Measurements from ENCODE around the gene SLC35A4.

The SLC35A4 gene

DNA sequence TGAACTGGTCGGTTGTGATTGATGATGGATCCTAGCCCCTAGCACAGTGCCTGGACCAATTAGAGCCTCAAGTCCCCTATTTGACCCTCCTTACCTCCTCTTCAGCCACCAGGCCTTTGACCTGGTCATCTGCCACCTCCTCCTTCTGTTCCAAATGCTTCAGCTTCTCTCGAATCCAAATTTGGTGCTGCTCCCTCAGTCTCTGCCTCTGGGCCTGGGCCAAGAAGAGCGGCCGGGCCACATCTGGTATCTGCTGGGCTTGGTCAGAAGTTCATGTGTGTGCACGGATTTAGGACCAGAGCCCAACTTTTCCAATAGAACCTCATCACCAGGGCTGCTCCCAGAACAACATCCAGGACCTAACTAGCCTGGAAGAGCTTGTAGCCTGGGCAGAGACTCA is 6.5 kb downstream of the SLC35A4 start:
- no peaks in the 10 kb centered on the region for H3K36me3 ChIP-seq (ENCODE audit: low read length)
- H2AFZ ChIP-seq (ENCODE audit: low read depth, low read length, severe bottlenecking) = no peak overlapping the region
- H3F3A ChIP-seq (ENCODE audit: insufficient read depth) = no peaks in the 10 kb centered on the region
- no peak overlapping the region for H3K27ac ChIP-seq (ENCODE audit: low read depth, low read length)
- H3K9ac ChIP-seq (ENCODE audit: low read length) = no peak overlapping the region
- no peak overlapping the region for H3K4me2 ChIP-seq (ENCODE audit: low read depth, low read length, poor library complexity, severe bottlenecking)
- H4K20me1 ChIP-seq (ENCODE audit: low read depth, low read length) = no peaks in the 10 kb centered on the region
- H3K79me2 ChIP-seq (ENCODE audit: insufficient read depth, low read length) = peaks cover 2% of the 10 kb centered on the region; the same call in 1 of the 2 replicates
- H3K27me3 ChIP-seq (ENCODE audit: low read length) = no peaks in the 10 kb centered on the region
- H3K9me2 ChIP-seq (replicated peaks; ENCODE audit: insufficient read depth, low read length) = no peaks in the 10 kb centered on the region
- no peak overlapping the region for H3K4me3 ChIP-seq (ENCODE audit: insufficient read depth, low read length, poor library complexity, severe bottlenecking)
- no peaks in the 10 kb centered on the region for H3K9me3 ChIP-seq (ENCODE audit: insufficient read depth, low read length)
- no peak for TF ChIP-seq EZH2phosphoT487 (conservative IDR thresholded peaks at IDR 0.05; ENCODE audit: low read length)
- TF ChIP-seq, protein P1, sequence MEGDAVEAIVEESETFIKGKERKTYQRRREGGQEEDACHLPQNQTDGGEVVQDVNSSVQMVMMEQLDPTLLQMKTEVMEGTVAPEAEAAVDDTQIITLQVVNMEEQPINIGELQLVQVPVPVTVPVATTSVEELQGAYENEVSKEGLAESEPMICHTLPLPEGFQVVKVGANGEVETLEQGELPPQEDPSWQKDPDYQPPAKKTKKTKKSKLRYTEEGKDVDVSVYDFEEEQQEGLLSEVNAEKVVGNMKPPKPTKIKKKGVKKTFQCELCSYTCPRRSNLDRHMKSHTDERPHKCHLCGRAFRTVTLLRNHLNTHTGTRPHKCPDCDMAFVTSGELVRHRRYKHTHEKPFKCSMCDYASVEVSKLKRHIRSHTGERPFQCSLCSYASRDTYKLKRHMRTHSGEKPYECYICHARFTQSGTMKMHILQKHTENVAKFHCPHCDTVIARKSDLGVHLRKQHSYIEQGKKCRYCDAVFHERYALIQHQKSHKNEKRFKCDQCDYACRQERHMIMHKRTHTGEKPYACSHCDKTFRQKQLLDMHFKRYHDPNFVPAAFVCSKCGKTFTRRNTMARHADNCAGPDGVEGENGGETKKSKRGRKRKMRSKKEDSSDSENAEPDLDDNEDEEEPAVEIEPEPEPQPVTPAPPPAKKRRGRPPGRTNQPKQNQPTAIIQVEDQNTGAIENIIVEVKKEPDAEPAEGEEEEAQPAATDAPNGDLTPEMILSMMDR (IDR thresholded peaks at IDR 0.05; ENCODE audit: insufficient read depth, low read length, poor library complexity, severe bottlenecking) = no peak

DNA sequence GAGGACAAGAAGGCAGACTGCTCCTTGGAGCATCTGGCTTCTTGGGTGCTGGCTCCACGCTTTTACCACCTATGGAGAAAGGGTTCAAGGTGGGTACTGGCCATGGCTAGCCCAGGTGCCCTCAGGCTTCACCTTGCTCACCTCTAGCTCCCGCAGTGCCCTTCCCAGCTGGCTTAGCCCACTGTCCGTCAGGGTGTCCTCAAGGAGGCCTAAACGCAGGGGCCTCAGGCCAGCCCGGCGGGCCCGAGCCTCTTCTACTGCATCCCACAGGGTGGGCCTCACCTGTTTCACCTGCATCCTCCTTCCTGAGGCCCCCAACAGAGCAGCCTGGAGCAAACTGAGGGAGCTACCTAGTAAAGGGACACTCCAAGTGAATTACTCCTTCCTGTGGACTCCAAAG is 9.1 kb downstream of the SLC35A4 start:
- H3K9me2 ChIP-seq (replicated peaks; ENCODE audit: insufficient read depth, low read length) = no peaks in the 10 kb centered on the region
- no peaks in the 10 kb centered on the region for H3F3A ChIP-seq (ENCODE audit: insufficient read depth)
- H3K27me3 ChIP-seq (ENCODE audit: low read length) = no peaks in the 10 kb centered on the region
- no peaks in the 10 kb centered on the region for H3K36me3 ChIP-seq (ENCODE audit: low read length)
- H4K20me1 ChIP-seq (ENCODE audit: low read depth, low read length) = no peaks in the 10 kb centered on the region
- no peak overlapping the region for H3K4me3 ChIP-seq (ENCODE audit: insufficient read depth, low read length, poor library complexity, severe bottlenecking)
- no peaks in the 10 kb centered on the region for H3K9me3 ChIP-seq (ENCODE audit: insufficient read depth, low read length)
- H3K9ac ChIP-seq (ENCODE audit: low read length) = no peak overlapping the region
- TF ChIP-seq, protein P1 (IDR thresholded peaks at IDR 0.05; ENCODE audit: insufficient read depth, low read length, poor library complexity, severe bottlenecking) = no peak
- TF ChIP-seq EZH2phosphoT487 (conservative IDR thresholded peaks at IDR 0.05; ENCODE audit: low read length) = no peak
- no peak overlapping the region for H3K4me2 ChIP-seq (ENCODE audit: low read depth, low read length, poor library complexity, severe bottlenecking)
- no peak overlapping the region for H3K27ac ChIP-seq (ENCODE audit: low read depth, low read length)
- no peak overlapping the region for H2AFZ ChIP-seq (ENCODE audit: low read depth, low read length, severe bottlenecking)
- no peaks in the 10 kb centered on the region for H3K79me2 ChIP-seq (ENCODE audit: insufficient read depth, low read length)

DNA sequence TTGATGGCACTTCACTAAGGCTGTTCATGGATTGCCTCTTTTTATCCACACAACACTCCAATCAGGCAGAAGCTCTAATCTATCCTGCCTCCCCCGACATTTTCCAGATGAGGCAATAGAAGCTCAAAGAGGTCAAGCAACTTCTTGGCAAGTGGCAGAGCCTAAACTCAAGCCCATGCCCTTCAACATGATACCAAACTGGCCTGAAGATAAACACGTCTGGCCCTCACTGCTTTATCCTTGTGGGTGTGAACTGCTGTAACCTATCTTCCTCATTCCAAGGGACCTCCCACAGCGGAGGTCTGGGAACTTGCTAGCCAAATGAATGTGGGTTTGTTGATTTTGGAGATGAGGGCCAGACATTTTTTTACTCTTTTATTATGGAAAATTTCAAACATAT is 9.5 kb downstream of the SLC35A4 start:
- no peaks in the 10 kb centered on the region for H3K9me3 ChIP-seq (ENCODE audit: insufficient read depth, low read length)
- no peak overlapping the region for H3K9ac ChIP-seq (ENCODE audit: low read length)
- no peaks in the 10 kb centered on the region for H4K20me1 ChIP-seq (ENCODE audit: low read depth, low read length)
- no peak overlapping the region for H3K27ac ChIP-seq (ENCODE audit: low read depth, low read length)
- H3K36me3 ChIP-seq (ENCODE audit: low read length) = no peaks in the 10 kb centered on the region
- TF ChIP-seq, protein P1 (IDR thresholded peaks at IDR 0.05; ENCODE audit: insufficient read depth, low read length, poor library complexity, severe bottlenecking) = no peak
- no peak for TF ChIP-seq EZH2phosphoT487 (conservative IDR thresholded peaks at IDR 0.05; ENCODE audit: low read length)
- H3K4me3 ChIP-seq (ENCODE audit: insufficient read depth, low read length, poor library complexity, severe bottlenecking) = no peak overlapping the region
- H2AFZ ChIP-seq (ENCODE audit: low read depth, low read length, severe bottlenecking) = no peak overlapping the region
- no peaks in the 10 kb centered on the region for H3K27me3 ChIP-seq (ENCODE audit: low read length)
- no peaks in the 10 kb centered on the region for H3K9me2 ChIP-seq (replicated peaks; ENCODE audit: insufficient read depth, low read length)
- H3K79me2 ChIP-seq (ENCODE audit: insufficient read depth, low read length) = no peaks in the 10 kb centered on the region
- no peak overlapping the region for H3K4me2 ChIP-seq (ENCODE audit: low read depth, low read length, poor library complexity, severe bottlenecking)
- H3F3A ChIP-seq (ENCODE audit: insufficient read depth) = no peaks in the 10 kb centered on the region
